Activated CD4-positive, alpha-beta T cell treated with anti-CD3 and anti-CD28 coated beads for 36 hours (primary cell): ENCODE measurements around the gene PRKD1. TPM values are rescaled to one million over a fixed set of nuclear protein-coding genes. Genes with fewer than 3 reads are reported as not detected.

Experiments
- ATAC-seq: fragments of 200-7000 bp; cut with Tn5 transposase; one replicate; pipeline ENCODE4 v1.10.0; 2021; ENCODE audit warnings: mild to moderate bottlenecking, moderate library complexity
- CTCF ChIA-PET: fragments of 350-600 bp; sonication (Branson Sonifier 250); formaldehyde crosslinking; loops from one replicate; lab custom pipeline; 2021; ENCODE audit warnings: antibody characterized with exemption; lab: Charles Lee
- POLR2A ChIA-PET: fragments of 350-600 bp; sonication (Branson Sonifier 250); formaldehyde crosslinking; loops from one replicate; lab custom pipeline; 2021; ENCODE audit warnings: antibody characterized with exemption, inconsistent platforms; lab: Charles Lee
- DNase-seq: peaks from one replicate; pipeline ENCODE4 v3.0.0-alpha.2; 2020
- H3K27ac Mint-ChIP-seq: one replicate; pipeline ENCODE4 v1.8.0; 2021; ENCODE audit warnings: mixed read lengths
- H3K27me3 Mint-ChIP-seq: one replicate; pipeline ENCODE4 v1.8.0; 2021; ENCODE audit warnings: mixed read lengths
- H3K36me3 Mint-ChIP-seq: one replicate; pipeline ENCODE4 v1.8.0; 2021; ENCODE audit warnings: low read depth, mixed read lengths
- H3K4me1 Mint-ChIP-seq: one replicate; pipeline ENCODE4 v1.8.0; 2021; ENCODE audit warnings: mixed read lengths
- H3K4me3 Mint-ChIP-seq: one replicate; pipeline ENCODE4 v1.8.0; 2021; ENCODE audit warnings: mild to moderate bottlenecking, moderate library complexity, mixed read lengths
- H3K9me3 Mint-ChIP-seq: one replicate; pipeline ENCODE4 v1.8.0; 2021; ENCODE audit warnings: low read depth, mixed read lengths
- intact Hi-C, 2 experiments: fragments of 100-400 bp; cut with DNase I in 1 of 2; cut with micrococcal nuclease in 1 of 2; formaldehyde crosslinking; loops; one replicate each; pipeline versions ENCODE4 v1.14.2 to v1.15.1; 2022 to 2024; cut with DNase I, micrococcal nuclease
- total RNA-seq, 2 experiments: library from RNA; stranded (reverse); gene quantifications; one replicate each; pipeline ENCODE4 v1.2.3, GENCODE V29; 2021

PRKD1 gene
- not detected for total RNA-seq

GRCh38 chr14:29927376-29928116 is at the start of gene PRKD1:
Gene PRKD1, minus strand, starts transcription at chr14:29927847.
- peak; percentile 23 for ATAC-seq
- Mint-ChIP-seq H3K27me3 (peaks cover 39% of the 10 kb centered on the region), H3K9me3 (no peaks in the 10 kb centered on the region)

GRCh38 chr14:29971101-29971500 is 43.5 kb upstream of the PRKD1 start:
- CTCF ChIA-PET = no interaction called here
- no peak for ATAC-seq
- POLR2A ChIA-PET = no interaction called here
- Mint-ChIP-seq H3K27me3 (no peaks in the 10 kb centered on the region), H3K4me3 (no peak overlapping the region), H3K9me3 (peaks cover 11% of the 10 kb centered on the region), H3K27ac (no peak overlapping the region), H3K4me1 (no peaks in the 10 kb centered on the region), H3K36me3 (no peaks in the 10 kb centered on the region)
- intact Hi-C loops = no loop called here
- no peak for DNase-seq

More at GRCh38 chr14:29927376-29928116, at the start of gene PRKD1:
- peaks cover 7% of the 10 kb centered on the region for H3K4me1 Mint-ChIP-seq
- no peak within 1 kb of the TSS for H3K27ac Mint-ChIP-seq
- H3K4me3 Mint-ChIP-seq = peak within 1 kb of the TSS; percentile 24
- CTCF ChIA-PET = no interaction called here
- POLR2A ChIA-PET = no interaction called here
- intact Hi-C loops = no loop called here
- no peaks in the 10 kb centered on the region for H3K36me3 Mint-ChIP-seq
- DNase-seq = peak; percentile 11

GRCh38 chr14:29955087-29955486 is 27.4 kb upstream of the PRKD1 start:
- H3K27me3 Mint-ChIP-seq = no peaks in the 10 kb centered on the region
- DNase-seq = no peak
- no peak overlapping the region for H3K27ac Mint-ChIP-seq
- H3K4me1 Mint-ChIP-seq = no peaks in the 10 kb centered on the region
- intact Hi-C loops = no loop called here
- no peak overlapping the region for H3K4me3 Mint-ChIP-seq
- H3K9me3 Mint-ChIP-seq = peaks cover 16% of the 10 kb centered on the region
- ATAC-seq = no peak
- CTCF ChIA-PET = no interaction called here
- H3K36me3 Mint-ChIP-seq = no peaks in the 10 kb centered on the region
- POLR2A ChIA-PET = no interaction called here

- intact Hi-C loops = no loop called here
- no peak for DNase-seq
- ATAC-seq = no peak
- H3K27ac Mint-ChIP-seq = no peak overlapping the region
- no peak overlapping the region for H3K4me3 Mint-ChIP-seq
- no peaks in the 10 kb centered on the region for H3K36me3 Mint-ChIP-seq
- H3K4me1 Mint-ChIP-seq = no peaks in the 10 kb centered on the region
- H3K27me3 Mint-ChIP-seq = no peaks in the 10 kb centered on the region
- peaks cover 14% of the 10 kb centered on the region for H3K9me3 Mint-ChIP-seq
- POLR2A ChIA-PET = no interaction called here
- CTCF ChIA-PET = no interaction called here
These were observed 25.9 kb upstream of the PRKD1 start for GRCh38 chr14:29953501-29953900.

GRCh38 chr14:29944091-29944490 is 16.4 kb upstream of the PRKD1 start:
- peaks cover 3% of the 10 kb centered on the region for H3K36me3 Mint-ChIP-seq
- no peaks in the 10 kb centered on the region for H3K27me3 Mint-ChIP-seq
- ATAC-seq (no peak), DNase-seq (no peak)
- CTCF ChIA-PET = interaction anchor here (0.6 kb wide), 1 partner anchor 1075 kb away, joined by 3 read pairs; no protein-coding TSS in a partner anchor
- no peaks in the 10 kb centered on the region for H3K4me1 Mint-ChIP-seq
- POLR2A ChIA-PET = no interaction called here
- no peak overlapping the region for H3K4me3 Mint-ChIP-seq
- intact Hi-C loops = no loop called here
- no peak overlapping the region for H3K27ac Mint-ChIP-seq
- H3K9me3 Mint-ChIP-seq = peaks cover 20% of the 10 kb centered on the region

GRCh38 chr14:29941401-29941800 is 13.8 kb upstream of the PRKD1 start:
- H3K4me3 Mint-ChIP-seq = no peak overlapping the region
- no peaks in the 10 kb centered on the region for H3K27me3 Mint-ChIP-seq
- H3K36me3 Mint-ChIP-seq = peaks cover 3% of the 10 kb centered on the region
- H3K9me3 Mint-ChIP-seq = peaks cover 15% of the 10 kb centered on the region
- CTCF ChIA-PET = no interaction called here
- no peak for ATAC-seq
- POLR2A ChIA-PET = no interaction called here
- intact Hi-C loops = no loop called here
- H3K27ac Mint-ChIP-seq = no peak overlapping the region
- no peaks in the 10 kb centered on the region for H3K4me1 Mint-ChIP-seq
- no peak for DNase-seq

GRCh38 chr14:29940482-29940881 is 12.8 kb upstream of the PRKD1 start:
- CTCF ChIA-PET = no interaction called here
- no peak overlapping the region for H3K27ac Mint-ChIP-seq
- ATAC-seq (no peak), DNase-seq (no peak)
- no peak overlapping the region for H3K4me3 Mint-ChIP-seq
- intact Hi-C loops = no loop called here
- H3K27me3 Mint-ChIP-seq = no peaks in the 10 kb centered on the region
- no peaks in the 10 kb centered on the region for H3K4me1 Mint-ChIP-seq
- peaks cover 2% of the 10 kb centered on the region for H3K36me3 Mint-ChIP-seq
- POLR2A ChIA-PET = no interaction called here
- peaks cover 13% of the 10 kb centered on the region for H3K9me3 Mint-ChIP-seq

- Mint-ChIP-seq H3K36me3 (no peaks in the 10 kb centered on the region), H3K4me3 (no peak overlapping the region), H3K27ac (no peak overlapping the region), H3K4me1 (no peaks in the 10 kb centered on the region), H3K27me3 (no peaks in the 10 kb centered on the region), H3K9me3 (no peaks in the 10 kb centered on the region)
- ATAC-seq (no peak), DNase-seq (no peak)
- CTCF ChIA-PET = no interaction called here
- intact Hi-C loops = no loop called here
- POLR2A ChIA-PET = no interaction called here
These were observed 9.5 kb upstream of the PRKD1 start for GRCh38 chr14:29937116-29937515.

GRCh38 chr14:29930283-29930682 is 2.6 kb upstream of the PRKD1 start:
- ChIA-PET POLR2A (no interaction called here), CTCF (no interaction called here)
- Mint-ChIP-seq H3K27me3 (peaks cover 30% of the 10 kb centered on the region), H3K36me3 (no peaks in the 10 kb centered on the region), H3K9me3 (no peaks in the 10 kb centered on the region), H3K4me3 (no peak overlapping the region), H3K4me1 (peaks cover 7% of the 10 kb centered on the region), H3K27ac (no peak overlapping the region)
- ATAC-seq (no peak), DNase-seq (no peak)
- intact Hi-C loops = no loop called here

GRCh38 chr14:29928117-29928640 is 532 bp upstream of the PRKD1 start:
- POLR2A ChIA-PET = no interaction called here
- Mint-ChIP-seq H3K27ac (no peak overlapping the region), H3K4me1 (peaks cover 7% of the 10 kb centered on the region), H3K36me3 (no peaks in the 10 kb centered on the region), H3K4me3 (no peak overlapping the region), H3K27me3 (peaks cover 39% of the 10 kb centered on the region), H3K9me3 (no peaks in the 10 kb centered on the region)
- CTCF ChIA-PET = interaction anchor here (0.7 kb wide), 1 partner anchor 59 kb away, joined by 3 read pairs; no protein-coding TSS in a partner anchor
- intact Hi-C loops = no loop called here
- ATAC-seq (no peak), DNase-seq (no peak)

- Mint-ChIP-seq H3K27ac (no peak overlapping the region), H3K27me3 (peaks cover 39% of the 10 kb centered on the region), H3K4me1 (peaks cover 7% of the 10 kb centered on the region), H3K36me3 (no peaks in the 10 kb centered on the region), H3K4me3 (peak overlapping the region; percentile 24), H3K9me3 (no peaks in the 10 kb centered on the region)
- DNase-seq (peak; percentile 9), ATAC-seq (no peak)
- POLR2A ChIA-PET = no interaction called here
- intact Hi-C loops = no loop called here
- CTCF ChIA-PET = no interaction called here
These were observed 809 bp downstream of the PRKD1 start for GRCh38 chr14:29926701-29927375.

GRCh38 chr14:29926228-29926627 is 1.4 kb downstream of the PRKD1 start:
- no peak for DNase-seq
- peak overlapping the region; percentile 24 for H3K4me3 Mint-ChIP-seq
- intact Hi-C loops = no loop called here
- H3K27ac Mint-ChIP-seq = no peak overlapping the region
- H3K4me1 Mint-ChIP-seq = peaks cover 7% of the 10 kb centered on the region
- ATAC-seq = no peak
- CTCF ChIA-PET = no interaction called here
- POLR2A ChIA-PET = no interaction called here
- H3K9me3 Mint-ChIP-seq = no peaks in the 10 kb centered on the region
- no peaks in the 10 kb centered on the region for H3K36me3 Mint-ChIP-seq
- H3K27me3 Mint-ChIP-seq = peaks cover 39% of the 10 kb centered on the region
